Activated T-helper 2 cell treated with anti-CD3 and anti-CD28 coated beads, Interferon-gamma antibody, Interleukin-2, Interleukin-4, amounts not matched to agents 10 μg/mL and 5 μg/mL and 100 μg/mL, durations not matched to agents 14 hours and 24 hours and 36 hours (primary cell): Measurements from ENCODE around the gene AGAP3. TPM values are rescaled to one million over a fixed set of nuclear protein-coding genes. Genes with fewer than 3 reads are reported as not detected.

Experiments
- DNase-seq: peaks from one replicate; pipeline ENCODE4 v3.0.0; 2021; ENCODE audit warnings: low spot score
- H3K27ac Mint-ChIP-seq: one replicate; pipeline ENCODE4 v1.8.0; 2021; ENCODE audit warnings: mixed read lengths
- H3K27me3 Mint-ChIP-seq: one replicate; pipeline ENCODE4 v1.8.0; 2021; ENCODE audit warnings: low read depth, mixed read lengths
- H3K36me3 Mint-ChIP-seq: one replicate; pipeline ENCODE4 v1.8.0; 2021; ENCODE audit warnings: low read depth, mixed read lengths
- H3K4me1 Mint-ChIP-seq: one replicate; pipeline ENCODE4 v1.8.0; 2021; ENCODE audit warnings: low read depth, mixed read lengths
- H3K4me3 Mint-ChIP-seq: one replicate; pipeline ENCODE4 v1.8.0; 2021; ENCODE audit warnings: low read depth, mild to moderate bottlenecking, moderate library complexity, mixed read lengths
- H3K9me3 Mint-ChIP-seq: one replicate; pipeline ENCODE4 v1.8.0; 2021; ENCODE audit warnings: mixed read lengths
- intact Hi-C: fragments of 100-400 bp; cut with micrococcal nuclease; formaldehyde crosslinking; loops from one replicate; pipeline ENCODE4 v1.15.1; 2023
- total RNA-seq: library from RNA; stranded (reverse); gene quantifications from 2 replicates; pipeline ENCODE4 v1.2.3, GENCODE V29; 2022

The AGAP3 gene
- total RNA-seq, 1 donor from 2014 or later: 62.5 TPM

- Mint-ChIP-seq H3K27ac (no peak overlapping the region), H3K4me1 (no peaks in the 10 kb centered on the region), H3K9me3 (no peaks in the 10 kb centered on the region), H3K27me3 (no peaks in the 10 kb centered on the region), H3K4me3 (no peak overlapping the region), H3K36me3 (peaks cover 6% of the 10 kb centered on the region)
- intact Hi-C loops: no loop called here
- DNase-seq: no peak
Measured at GRCh38 chr7:151139071-151139790, 53.0 kb downstream of the AGAP3 start.

- H3K27me3 Mint-ChIP-seq: no peaks in the 10 kb centered on the region
- no peaks in the 10 kb centered on the region for H3K4me1 Mint-ChIP-seq
- DNase-seq: no peak
- peaks cover 8% of the 10 kb centered on the region for H3K36me3 Mint-ChIP-seq
- no peaks in the 10 kb centered on the region for H3K9me3 Mint-ChIP-seq
- H3K4me3 Mint-ChIP-seq: no peak overlapping the region
- intact Hi-C loops: no loop called here
- no peak overlapping the region for H3K27ac Mint-ChIP-seq
Measured at GRCh38 chr7:151139791-151140190, 53.5 kb downstream of the AGAP3 start.

GRCh38 chr7:151140826-151141225 is 54.6 kb downstream of the AGAP3 start:
- no peaks in the 10 kb centered on the region for H3K4me1 Mint-ChIP-seq
- peaks cover 8% of the 10 kb centered on the region for H3K36me3 Mint-ChIP-seq
- no peak overlapping the region for H3K27ac Mint-ChIP-seq
- intact Hi-C loops: no loop called here
- H3K27me3 Mint-ChIP-seq: no peaks in the 10 kb centered on the region
- no peaks in the 10 kb centered on the region for H3K9me3 Mint-ChIP-seq
- DNase-seq: no peak
- no peak overlapping the region for H3K4me3 Mint-ChIP-seq

GRCh38 chr7:151141311-151141854 is 55.1 kb downstream of the AGAP3 start:
- no peak overlapping the region for H3K4me3 Mint-ChIP-seq
- H3K36me3 Mint-ChIP-seq: peaks cover 8% of the 10 kb centered on the region
- DNase-seq: no peak
- no peak overlapping the region for H3K27ac Mint-ChIP-seq
- H3K27me3 Mint-ChIP-seq: no peaks in the 10 kb centered on the region
- no peaks in the 10 kb centered on the region for H3K9me3 Mint-ChIP-seq
- no peaks in the 10 kb centered on the region for H3K4me1 Mint-ChIP-seq
- intact Hi-C loops: no loop called here

GRCh38 chr7:151141855-151142685 is 55.8 kb downstream of the AGAP3 start:
- no peak overlapping the region for H3K27ac Mint-ChIP-seq
- no peak for DNase-seq
- peaks cover 8% of the 10 kb centered on the region for H3K36me3 Mint-ChIP-seq

GRCh38 chr7:151142686-151143040 is 56.4 kb downstream of the AGAP3 start:
- Mint-ChIP-seq H3K36me3 (peaks cover 8% of the 10 kb centered on the region), H3K27me3 (peaks cover 2% of the 10 kb centered on the region), H3K9me3 (no peaks in the 10 kb centered on the region), H3K4me3 (no peak overlapping the region), H3K27ac (no peak overlapping the region), H3K4me1 (no peaks in the 10 kb centered on the region)
- no peak for DNase-seq
- intact Hi-C loops: no loop called here

More at GRCh38 chr7:151141855-151142685, 55.8 kb downstream of the AGAP3 start:
- Mint-ChIP-seq H3K27me3 (no peaks in the 10 kb centered on the region), H3K4me1 (no peaks in the 10 kb centered on the region), H3K9me3 (no peaks in the 10 kb centered on the region), H3K4me3 (no peak overlapping the region)
- intact Hi-C loops: no loop called here

GRCh38 chr7:151143261-151144015 is 57.2 kb downstream of the AGAP3 start:
- Mint-ChIP-seq H3K27me3 (peaks cover 4% of the 10 kb centered on the region), H3K9me3 (no peaks in the 10 kb centered on the region), H3K4me1 (no peaks in the 10 kb centered on the region), H3K36me3 (peaks cover 8% of the 10 kb centered on the region), H3K27ac (no peak overlapping the region), H3K4me3 (no peak overlapping the region)
- no peak for DNase-seq
- intact Hi-C loops: no loop called here

- intact Hi-C loops: no loop called here
- H3K9me3 Mint-ChIP-seq: no peaks in the 10 kb centered on the region
- no peak overlapping the region for H3K4me3 Mint-ChIP-seq
- peaks cover 8% of the 10 kb centered on the region for H3K36me3 Mint-ChIP-seq
- peaks cover 8% of the 10 kb centered on the region for H3K27me3 Mint-ChIP-seq
- no peaks in the 10 kb centered on the region for H3K4me1 Mint-ChIP-seq
- DNase-seq: no peak
- H3K27ac Mint-ChIP-seq: no peak overlapping the region
Measured at GRCh38 chr7:151144387-151144786, 58.1 kb downstream of the AGAP3 start.

- H3K27me3 Mint-ChIP-seq: peaks cover 14% of the 10 kb centered on the region
- H3K27ac Mint-ChIP-seq: no peak overlapping the region
- no peaks in the 10 kb centered on the region for H3K4me1 Mint-ChIP-seq
- no peaks in the 10 kb centered on the region for H3K9me3 Mint-ChIP-seq
- no peak for DNase-seq
- H3K4me3 Mint-ChIP-seq: no peak overlapping the region
- intact Hi-C loops: no loop called here
- H3K36me3 Mint-ChIP-seq: peaks cover 8% of the 10 kb centered on the region
Measured at GRCh38 chr7:151146761-151147160, 60.5 kb downstream of the AGAP3 start.

GRCh38 chr7:151148319-151149259 is 62.3 kb downstream of the AGAP3 start:
- Mint-ChIP-seq H3K4me1 (no peaks in the 10 kb centered on the region), H3K36me3 (peaks cover 6% of the 10 kb centered on the region), H3K4me3 (no peak overlapping the region), H3K27me3 (peaks cover 14% of the 10 kb centered on the region), H3K27ac (no peak overlapping the region), H3K9me3 (no peaks in the 10 kb centered on the region)
- intact Hi-C loops: no loop called here
- no peak for DNase-seq

GRCh38 chr7:151150388-151150787 is 64.1 kb downstream of the AGAP3 start:
- intact Hi-C loops: no loop called here
- Mint-ChIP-seq H3K27ac (no peak overlapping the region), H3K27me3 (peaks cover 25% of the 10 kb centered on the region), H3K9me3 (no peaks in the 10 kb centered on the region), H3K4me3 (no peak overlapping the region), H3K36me3 (no peaks in the 10 kb centered on the region), H3K4me1 (no peaks in the 10 kb centered on the region)
- DNase-seq: no peak
